Measurements from ENCODE around the gene ARHGEF37. TPM values are rescaled to one million over a fixed set of nuclear protein-coding genes. Genes with fewer than 3 reads are reported as not detected.

Gene ARHGEF37
- total RNA-seq, 1 experiment from 2014 or later = 0.70 TPM

- peak; percentile 76 to 79 for DNase-seq
- Histone ChIP-seq H3K36me3 (ENCODE audit: control insufficient read depth, insufficient read depth, low read length) (no peaks in the 10 kb centered on the region), H3K27me3 (replicated peaks; ENCODE audit: control insufficient read depth, insufficient read depth, low read length) (no peaks in the 10 kb centered on the region), H3K4me3 (ENCODE audit: low read depth, low read length) (no peak overlapping the region), H3K4me1 (peaks cover 8% of the 10 kb centered on the region), H3K9me3 (no peaks in the 10 kb centered on the region)
- Mint-ChIP-seq H3K27me3 (ENCODE audit: insufficient read depth, unreplicated experiment) (no peaks in the 10 kb centered on the region), H3K4me3 (ENCODE audit: unreplicated experiment) (no peak overlapping the region), H3K9me3 (ENCODE audit: unreplicated experiment) (no peaks in the 10 kb centered on the region), H3K36me3 (ENCODE audit: insufficient read depth, unreplicated experiment) (no peaks in the 10 kb centered on the region), H3K27ac (ENCODE audit: unreplicated experiment) (peak overlapping the region; percentile 69), H3K4me1 (ENCODE audit: low read depth, unreplicated experiment) (peaks cover 7% of the 10 kb centered on the region)
- POLR2A ChIA-PET = interaction anchor here (1.2 kb wide), 1 partner anchor 67 kb away, joined by 4 read pairs; the partner anchor contains the start of gene CSNK1A1
- intact Hi-C loops (cut with micrococcal nuclease; ENCODE audit: unreplicated experiment) = loop anchor here (1.0 to 2.0 kb wide), 5 partner anchors 10 to 176 kb away; partner anchors contain the start of gene CSNK1A1
- BruUV-seq (replicated peaks) = no TSS peak
- peak; percentile 69 to 71 for TF ChIP-seq CTCF (IDR thresholded peaks at IDR 0.05; ENCODE audit: insufficient read depth in 1 of 2, low read depth in 1 of 2, low read length in 1 of 2, severe bottlenecking in 1 of 2, unreplicated experiment in 1 of 2)
- CTCF ChIA-PET = interaction anchor here (0.5 to 1.5 kb wide), 20 partner anchors 10 to 301 kb away, joined by 3 to 21 read pairs (median 4); partner anchors contain the start of genes ARHGEF37 and CSNK1A1
Observed at GRCh38 chr5:149618581-149619248, 37.4 kb downstream of the ARHGEF37 start.

- no peaks in the 10 kb centered on the region for H3K36me3 Mint-ChIP-seq (ENCODE audit: insufficient read depth, unreplicated experiment)
- no peak for TF ChIP-seq CTCF (IDR thresholded peaks at IDR 0.05; ENCODE audit: insufficient read depth in 1 of 2, low read depth in 1 of 2, low read length in 1 of 2, severe bottlenecking in 1 of 2, unreplicated experiment in 1 of 2)
- H3K9me3 Mint-ChIP-seq (ENCODE audit: unreplicated experiment) = no peaks in the 10 kb centered on the region
- H3K9me3 ChIP-seq = no peaks in the 10 kb centered on the region
- no peak overlapping the region for H3K4me3 Mint-ChIP-seq (ENCODE audit: unreplicated experiment)
- no peak overlapping the region for H3K27ac Mint-ChIP-seq (ENCODE audit: unreplicated experiment)
- H3K4me1 ChIP-seq = peaks cover 8% of the 10 kb centered on the region
- H3K27me3 Mint-ChIP-seq (ENCODE audit: insufficient read depth, unreplicated experiment) = no peaks in the 10 kb centered on the region
- intact Hi-C loops (cut with micrococcal nuclease; ENCODE audit: unreplicated experiment) = no loop called here
- H3K27me3 ChIP-seq (replicated peaks; ENCODE audit: control insufficient read depth, insufficient read depth, low read length) = no peaks in the 10 kb centered on the region
- peaks cover 7% of the 10 kb centered on the region for H3K4me1 Mint-ChIP-seq (ENCODE audit: low read depth, unreplicated experiment)
- BruUV-seq (replicated peaks) = no TSS peak
- no peak for DNase-seq
- ChIA-PET CTCF (interaction anchor here (1.5 kb wide), 1 partner anchor 40 kb away, joined by 3 read pairs; the partner anchor contains the start of gene ARHGEF37), POLR2A (no interaction called here)
- no peaks in the 10 kb centered on the region for H3K36me3 ChIP-seq (ENCODE audit: control insufficient read depth, insufficient read depth, low read length)
- H3K4me3 ChIP-seq (ENCODE audit: low read depth, low read length) = no peak overlapping the region
Observed at GRCh38 chr5:149621415-149622098, 40.3 kb downstream of the ARHGEF37 start.

GRCh38 chr5:149622466-149622865 is 41.2 kb downstream of the ARHGEF37 start:
- Mint-ChIP-seq H3K27me3 (ENCODE audit: insufficient read depth, unreplicated experiment) (no peaks in the 10 kb centered on the region), H3K4me3 (ENCODE audit: unreplicated experiment) (no peak overlapping the region), H3K4me1 (ENCODE audit: low read depth, unreplicated experiment) (peaks cover 7% of the 10 kb centered on the region), H3K27ac (ENCODE audit: unreplicated experiment) (no peak overlapping the region), H3K36me3 (ENCODE audit: insufficient read depth, unreplicated experiment) (no peaks in the 10 kb centered on the region), H3K9me3 (ENCODE audit: unreplicated experiment) (no peaks in the 10 kb centered on the region)
- no peak overlapping the region for H3K4me3 ChIP-seq (ENCODE audit: low read depth, low read length)
- POLR2A ChIA-PET = no interaction called here
- no TSS peak for BruUV-seq (replicated peaks)
- intact Hi-C loops (cut with micrococcal nuclease; ENCODE audit: unreplicated experiment) = no loop called here
- CTCF ChIA-PET = interaction anchor here (0.5 kb wide), 1 partner anchor 238 kb away, joined by 3 read pairs; no protein-coding TSS in a partner anchor
- no peak for TF ChIP-seq CTCF (IDR thresholded peaks at IDR 0.05; ENCODE audit: insufficient read depth in 1 of 2, low read depth in 1 of 2, low read length in 1 of 2, severe bottlenecking in 1 of 2, unreplicated experiment in 1 of 2)
- H3K4me1 ChIP-seq = peaks cover 8% of the 10 kb centered on the region
- no peak for DNase-seq
- no peaks in the 10 kb centered on the region for H3K27me3 ChIP-seq (replicated peaks; ENCODE audit: control insufficient read depth, insufficient read depth, low read length)
- no peaks in the 10 kb centered on the region for H3K36me3 ChIP-seq (ENCODE audit: control insufficient read depth, insufficient read depth, low read length)
- no peaks in the 10 kb centered on the region for H3K9me3 ChIP-seq

Measured in Caco-2 (cell line).